ENCODE data around the gene CTSS. TPM values are rescaled to one million over a fixed set of nuclear protein-coding genes. Genes with fewer than 3 reads are reported as not detected.

CTSS gene
- total and polyA plus RNA-seq, 2 experiments from 2014 or later, result not detected

GRCh38 chr1:150787455-150787854 lies 21.9 kb upstream of the CTSS start:
- no peaks in the 10 kb centered on the region for H3K27me3 Mint-ChIP-seq (ENCODE audit: insufficient read depth, low read depth, poor library complexity)
- H3K9me2 ChIP-seq (ENCODE audit: insufficient read depth), result no peaks in the 10 kb centered on the region
- TF ChIP-seq ZNF114 (CRISPR knock-in tag; IDR thresholded peaks at IDR 0.05) (no peak), ZNF331 (CRISPR knock-in tag; IDR thresholded peaks at IDR 0.05; ENCODE audit: low read depth) (no peak), EZH2phosphoT487 (IDR thresholded peaks at IDR 0.05; ENCODE audit: unreplicated experiment) (no peak), REST (IDR thresholded peaks at IDR 0.05; ENCODE audit: unreplicated experiment) (no peak), NANOG (IDR thresholded peaks at IDR 0.05; ENCODE audit: borderline replicate concordance) (no peak), ZNF462 (CRISPR knock-in tag; IDR thresholded peaks at IDR 0.05) (no peak), POLR2AphosphoS5 (IDR thresholded peaks at IDR 0.05; ENCODE audit: low read depth) (no peak), CREB1 (CRISPR knock-in tag; IDR thresholded peaks at IDR 0.05; ENCODE audit: low read depth) (no peak), CTCF (conservative IDR thresholded peaks at IDR 0.05; ENCODE audit: low read depth in 2 of 2) (no peak), STAT1 (IDR thresholded peaks at IDR 0.05; ENCODE audit: unreplicated experiment) (no peak), EZH2 (IDR thresholded peaks at IDR 0.05; ENCODE audit: low read depth, unreplicated experiment) (no peak), JUNB (IDR thresholded peaks at IDR 0.05; ENCODE audit: unreplicated experiment) (no peak), ETS1 (IDR thresholded peaks at IDR 0.05) (no peak)
- no peaks in the 10 kb centered on the region for H3K4me1 ChIP-seq (ENCODE audit: insufficient read depth)
- peaks cover 3% of the 10 kb centered on the region; the same call in 1 of the 3 replicates for H3K9me3 Mint-ChIP-seq
- H4K20me1 ChIP-seq (replicated peaks; ENCODE audit: insufficient read depth), result no peaks in the 10 kb centered on the region
- peak overlapping the region; percentile 21; the same call in 1 of the 2 replicates for H2AFZ ChIP-seq
- no peak overlapping the region for H3K4me3 Mint-ChIP-seq
- no peak for DNase-seq (ENCODE audit: low spot score)
- H3K36me3 ChIP-seq (ENCODE audit: insufficient read depth), result no peaks in the 10 kb centered on the region
- no peaks in the 10 kb centered on the region for H3K27me3 ChIP-seq (ENCODE audit: insufficient read depth)
- H3K4me1 Mint-ChIP-seq, result peaks cover 5% of the 10 kb centered on the region; the same call in 1 of the 3 replicates
- H3K27ac Mint-ChIP-seq, result no peak overlapping the region
- H3K4me3 ChIP-seq, result no peak overlapping the region
- H3F3A ChIP-seq (replicated peaks; ENCODE audit: low read depth), result no peaks in the 10 kb centered on the region
- no peak for ATAC-seq
- no peak overlapping the region for H3K27ac ChIP-seq (ENCODE audit: low read depth)
- H3K4me2 ChIP-seq, result no peak overlapping the region
- H3K79me2 ChIP-seq (replicated peaks; ENCODE audit: insufficient read depth), result no peaks in the 10 kb centered on the region
- no peaks in the 10 kb centered on the region for H3K36me3 Mint-ChIP-seq (ENCODE audit: low read depth)

All from GM23338 (cell line).